Measurements from ENCODE around the gene TEKT2.
A peak's percentile ranks its signal among the peaks of the same experiment; 100 is the strongest.

TEKT2 gene

GRCh38 chr1:36106269-36106668 lies 22.4 kb downstream of the TEKT2 start:
- no peak for DNase-seq (ENCODE audit: low read depth in 2 of 2)

- no peak for DNase-seq (ENCODE audit: low read depth in 2 of 2)
Observed at GRCh38 chr1:36107394-36107793, 23.5 kb downstream of the TEKT2 start.

DNA sequence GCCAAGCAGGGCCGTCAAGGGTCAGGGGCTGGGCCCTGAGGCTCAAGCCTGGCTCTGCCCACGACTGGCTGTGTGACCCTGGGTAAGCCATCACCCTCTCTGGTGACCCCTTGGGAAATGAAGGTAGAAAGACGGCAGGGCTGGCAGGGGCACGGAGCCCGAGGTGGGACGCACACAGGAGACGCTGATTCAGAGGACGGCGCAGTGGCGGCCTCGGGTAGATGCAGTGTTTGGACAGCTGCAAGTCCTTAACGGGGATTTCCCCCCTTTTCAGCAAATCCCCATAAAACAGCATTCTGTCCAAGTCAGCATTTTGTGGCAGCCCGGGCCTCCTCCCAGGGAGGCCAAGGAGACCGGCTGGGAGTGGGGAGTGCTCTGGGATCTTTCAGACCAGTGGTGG lies 24.4 kb downstream of the TEKT2 start:
- DNase-seq (ENCODE audit: low read depth in 2 of 2), result no peak

DNA sequence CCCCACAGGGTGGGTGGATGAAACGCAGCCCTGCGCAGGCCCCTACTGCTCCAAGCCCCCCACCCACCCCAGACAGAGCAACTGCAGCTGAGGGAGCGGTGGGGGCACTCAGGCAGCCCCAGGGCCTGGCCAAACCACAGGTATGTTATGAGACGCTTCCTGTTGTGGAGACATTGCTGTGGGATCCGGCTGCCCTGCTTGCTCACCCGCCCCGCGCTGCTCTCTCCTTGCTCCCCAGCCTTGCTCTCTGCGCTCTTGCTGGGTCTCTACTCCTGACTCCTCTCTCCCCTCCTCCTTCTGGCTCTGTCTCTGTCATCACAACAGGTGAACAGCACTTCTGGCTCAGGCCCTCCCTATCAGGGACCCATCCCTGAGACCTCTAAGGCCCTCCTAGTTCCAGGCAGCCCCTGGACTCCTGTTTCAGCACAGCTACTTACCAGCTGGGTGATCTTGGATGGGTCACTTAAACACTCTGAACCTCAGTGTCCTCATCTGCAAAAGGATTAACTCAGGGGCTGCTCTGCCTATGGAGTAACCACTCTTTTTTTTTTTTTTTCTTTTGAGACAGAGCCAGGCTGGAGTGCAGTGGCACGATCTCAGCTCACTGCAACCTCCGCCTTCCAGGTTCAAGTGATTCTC lies 25.3 kb downstream of the TEKT2 start:
- peak in 1 of 2 donors; percentile 19 for DNase-seq (ENCODE audit: low read depth in 2 of 2)

GRCh38 chr1:36111151-36111550 lies 27.3 kb downstream of the TEKT2 start:
- no peak for DNase-seq (ENCODE audit: low read depth in 2 of 2)

DNA sequence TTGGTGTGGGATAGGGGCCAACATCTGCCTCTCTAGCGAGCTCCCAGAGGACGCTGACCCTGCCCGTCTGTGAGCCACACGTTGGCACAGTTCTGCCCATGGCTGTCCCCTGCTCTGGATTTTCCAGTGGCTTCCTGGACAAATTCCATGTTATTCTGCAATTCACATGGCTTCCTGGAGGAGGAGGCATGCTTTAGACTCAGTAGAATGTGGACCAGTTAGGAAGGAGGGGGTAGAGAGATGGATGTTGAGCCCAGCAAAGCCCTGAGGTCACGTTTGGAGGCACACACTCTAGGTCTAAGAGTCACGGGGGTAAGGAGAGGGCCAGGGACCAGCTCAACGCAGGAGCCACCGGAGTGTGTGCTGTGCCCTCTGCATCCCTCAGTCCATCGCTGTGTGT lies 28.9 kb downstream of the TEKT2 start:
- DNase-seq (ENCODE audit: low read depth in 2 of 2), result no peak

GRCh38 chr1:36114371-36114770 lies 30.5 kb downstream of the TEKT2 start:
- DNase-seq (ENCODE audit: low read depth in 2 of 2), result no peak

DNA sequence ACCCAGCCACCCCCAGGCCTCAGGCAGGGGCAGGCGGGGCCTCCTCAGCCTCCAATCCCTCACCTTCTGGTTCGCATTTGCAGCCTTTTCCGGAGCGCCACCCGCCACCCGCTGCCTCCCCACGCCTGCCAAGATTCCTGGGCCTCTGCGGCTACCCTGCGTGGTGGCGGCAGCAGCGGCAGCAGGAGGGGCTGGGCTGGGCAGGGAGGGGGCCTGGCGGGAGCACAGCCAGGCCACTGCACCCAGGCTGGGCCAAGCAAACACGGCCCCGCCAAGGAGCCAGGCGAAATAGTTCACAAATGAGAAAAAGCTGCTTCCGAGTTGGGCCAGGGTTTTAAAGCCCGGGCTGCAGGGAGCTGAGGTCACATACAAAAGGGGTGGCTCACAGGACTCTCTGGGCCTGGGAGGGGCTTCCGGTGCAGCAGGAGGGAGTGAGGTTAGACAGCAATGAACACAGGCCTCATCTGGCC lies 31.3 kb downstream of the TEKT2 start:
- DNase-seq (ENCODE audit: low read depth in 2 of 2), result no peak

DNA sequence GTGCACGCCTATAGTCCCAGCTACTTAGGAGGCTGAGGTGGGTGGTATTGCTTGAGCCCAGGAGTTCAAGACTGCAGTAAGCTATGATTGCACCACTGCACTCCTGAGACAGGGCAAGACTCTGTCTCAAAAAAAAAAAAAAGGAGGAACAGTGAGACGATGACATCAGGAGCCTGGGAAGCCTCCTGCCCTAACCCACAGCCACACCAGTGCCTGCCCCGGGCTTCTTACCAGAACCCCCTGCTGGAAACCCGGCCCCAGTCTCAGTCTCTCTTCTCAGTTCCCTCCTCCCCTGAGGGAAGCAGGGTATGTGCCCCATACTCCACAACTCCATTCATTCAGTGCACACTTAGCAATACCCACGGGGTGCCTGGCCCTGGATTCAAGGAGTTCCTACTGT lies 32.0 kb downstream of the TEKT2 start:
- no peak for DNase-seq (ENCODE audit: low read depth in 2 of 2)

- DNase-seq (ENCODE audit: low read depth in 2 of 2), result no peak
Observed at GRCh38 chr1:36116901-36117300, 33.0 kb downstream of the TEKT2 start.

GRCh38 chr1:36118447-36119204 lies 34.7 kb downstream of the TEKT2 start:
- no peak for DNase-seq (ENCODE audit: low read depth in 2 of 2)

DNA sequence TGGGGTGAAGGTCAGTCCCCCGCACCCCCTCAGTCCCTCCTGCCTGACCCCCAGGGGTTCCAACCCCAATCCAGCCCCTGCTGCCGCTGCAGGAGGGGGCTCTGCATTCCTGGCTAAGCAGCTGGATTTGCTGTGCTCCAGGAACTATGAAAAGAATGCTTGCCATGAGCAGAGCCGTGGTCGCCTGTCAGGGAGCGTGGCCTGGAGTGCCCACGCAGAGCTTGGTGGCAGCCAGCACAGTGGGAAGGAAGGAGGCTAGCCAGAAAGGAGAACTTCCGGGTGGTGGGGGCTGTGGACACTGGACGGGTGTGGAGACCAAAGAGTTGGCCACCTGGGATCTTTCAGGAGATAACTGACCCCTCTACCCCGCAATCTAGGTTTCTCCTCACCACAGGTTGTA lies 35.6 kb downstream of the TEKT2 start:
- no peak for DNase-seq (ENCODE audit: low read depth in 2 of 2)

DNA sequence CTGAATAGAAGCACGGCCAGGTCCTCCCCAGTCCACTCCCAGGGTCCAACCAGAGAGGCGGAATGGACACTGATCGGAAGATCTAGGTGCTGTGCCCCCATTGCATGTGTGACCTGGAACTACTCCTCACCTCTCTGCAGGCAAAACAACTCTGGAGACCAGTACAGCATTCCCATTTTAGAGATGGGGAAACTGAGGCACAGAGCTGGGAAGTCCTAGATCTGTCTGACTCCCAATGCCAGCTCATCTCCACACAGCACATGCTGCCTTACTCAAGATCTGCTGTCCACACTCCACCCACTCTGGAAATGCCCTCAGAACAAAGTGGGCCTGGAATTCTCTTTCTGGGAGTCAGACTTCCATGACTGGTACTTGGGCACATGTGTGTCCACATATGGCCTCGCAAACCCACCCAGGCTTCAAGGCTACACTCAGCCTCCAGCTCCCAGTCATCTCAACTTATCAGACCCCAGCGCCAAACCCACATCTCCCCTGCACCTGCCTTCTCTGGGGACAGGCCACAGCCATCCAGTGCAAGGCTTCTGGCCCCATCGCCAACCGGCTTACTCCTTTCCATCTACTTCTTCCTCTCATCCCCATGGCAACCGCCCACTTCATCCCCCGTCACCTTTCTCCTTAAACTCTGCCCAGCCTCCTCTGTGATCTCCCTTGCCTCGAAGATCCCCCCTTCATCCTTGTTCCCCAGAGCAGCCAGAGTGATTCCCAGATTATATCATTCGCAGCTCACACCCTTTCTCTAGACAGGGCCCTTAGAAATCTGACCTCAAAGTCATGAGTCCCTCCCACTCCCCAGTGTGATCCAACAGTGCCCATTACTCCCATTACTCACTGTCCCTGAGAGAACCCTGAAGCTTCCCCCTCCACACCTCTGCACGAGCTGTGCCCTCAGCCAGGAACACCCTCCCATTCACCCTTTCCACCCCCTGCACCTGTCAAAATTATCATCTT lies 38.5 kb downstream of the TEKT2 start:
- DNase-seq (ENCODE audit: low read depth in 2 of 2), result no peak

DNA sequence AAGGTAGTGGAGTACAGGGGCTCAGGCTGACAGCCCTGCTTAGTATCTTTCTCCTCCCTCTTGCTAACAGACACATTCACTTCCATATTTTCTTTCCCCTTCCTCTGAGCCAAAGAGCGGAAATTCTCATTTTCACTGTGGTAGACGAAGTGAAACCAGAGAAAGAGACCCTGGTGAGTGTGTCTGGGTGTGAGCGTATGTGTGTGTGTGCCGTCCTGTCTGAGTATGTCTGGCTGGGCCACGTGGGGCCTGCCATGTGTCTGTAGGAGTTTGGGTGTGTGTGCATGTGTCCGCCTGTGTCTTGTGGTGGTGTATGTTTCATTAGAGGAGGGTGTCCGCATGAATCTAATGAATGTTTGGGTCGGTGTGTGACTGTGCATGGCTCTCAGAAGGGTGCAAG lies 39.5 kb downstream of the TEKT2 start:
- no peak for DNase-seq (ENCODE audit: low read depth in 2 of 2)

- DNase-seq (ENCODE audit: low read depth in 2 of 2), result no peak
Observed at GRCh38 chr1:36124404-36125128, 40.7 kb downstream of the TEKT2 start.

DNA sequence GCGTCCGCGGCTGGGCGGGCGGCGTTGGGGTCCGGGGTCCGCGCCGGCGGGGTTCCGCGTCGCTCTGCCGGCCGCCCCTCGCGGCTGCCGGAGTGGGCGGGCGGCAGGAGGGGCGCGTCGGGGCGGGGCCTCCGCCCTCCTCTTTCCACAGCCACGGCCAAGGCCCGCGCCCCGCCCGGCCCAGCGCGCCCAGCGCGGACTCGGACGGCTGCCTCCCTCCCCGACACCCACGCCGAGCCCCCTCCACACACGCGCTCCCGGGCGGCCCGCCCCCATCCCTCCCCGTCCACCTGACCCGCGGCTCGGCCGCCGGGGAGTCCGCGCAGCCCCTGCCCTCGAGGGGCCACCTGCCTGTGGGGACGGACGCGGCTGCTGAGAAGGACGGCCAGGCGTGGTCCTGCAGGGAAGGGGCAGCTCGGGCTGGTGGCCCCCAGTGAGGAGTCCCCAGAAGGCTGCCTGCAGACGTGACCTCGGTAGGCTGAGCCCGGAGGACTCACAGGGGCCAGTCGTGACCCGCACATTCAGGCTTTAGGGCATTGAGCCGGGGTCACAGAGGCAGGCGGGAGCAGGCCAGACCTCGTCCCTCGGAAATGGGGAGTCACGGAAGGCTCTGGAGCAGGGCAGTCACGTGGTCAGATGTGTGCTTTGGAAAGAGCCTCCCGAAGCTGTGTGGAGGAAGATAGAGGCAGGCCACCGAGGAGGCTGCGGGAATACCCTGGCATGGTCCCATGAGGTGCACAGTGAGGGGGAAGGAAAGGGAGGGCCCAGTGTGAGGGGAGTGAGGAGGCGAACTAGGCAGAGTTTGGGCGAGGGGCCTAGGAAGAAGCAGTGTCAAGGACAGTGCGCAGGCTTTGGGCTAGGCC lies 41.5 kb downstream of the TEKT2 start, which contains the start of gene COL8A2:
COL8A2 (minus strand) TSS at position 94 of the 863 bp plus-strand sequence. CDS start 24,980 bp downstream, outside the sequence.
- DNase-seq (ENCODE audit: low read depth in 2 of 2), result no peak

DNA sequence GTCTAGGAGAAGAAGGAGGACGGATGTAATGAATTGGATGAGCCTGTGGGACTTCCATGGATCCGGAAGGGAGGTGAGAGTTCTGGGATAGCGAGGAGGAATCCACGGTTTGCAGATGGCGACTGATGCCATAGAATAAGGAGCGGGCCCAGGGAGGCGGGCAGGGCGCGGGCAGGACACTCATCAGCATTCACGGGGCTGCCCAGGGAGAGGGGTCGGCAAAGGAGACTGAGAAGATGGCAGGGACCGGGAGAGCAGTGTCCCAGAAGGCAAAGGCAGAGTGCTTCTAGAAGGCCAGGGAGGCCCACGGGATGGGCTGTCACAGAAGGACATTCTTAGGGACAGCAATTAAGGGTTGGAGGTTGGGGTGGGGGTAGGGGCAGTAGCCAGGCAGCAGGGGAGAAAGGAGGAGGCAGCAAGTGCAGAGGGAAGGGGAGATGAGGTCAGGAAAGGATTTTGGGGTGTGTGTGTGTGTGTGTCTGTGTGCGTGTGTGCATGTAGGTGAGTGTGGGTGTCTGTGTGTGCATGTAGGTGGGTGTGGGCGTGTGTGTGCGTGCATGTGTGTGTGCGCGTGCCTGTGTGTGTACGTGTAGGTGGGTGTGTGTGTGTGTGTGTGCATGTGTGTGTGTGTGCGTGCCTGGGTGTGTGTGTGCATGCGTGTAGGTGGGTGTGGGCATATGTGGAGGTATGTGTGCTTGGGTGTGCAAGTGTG lies 42.3 kb downstream of the TEKT2 start:
- no peak for DNase-seq (ENCODE audit: low read depth in 2 of 2)

- DNase-seq (ENCODE audit: low read depth in 2 of 2), result no peak
Observed at GRCh38 chr1:36126797-36127500, 43.1 kb downstream of the TEKT2 start.
